Breast epithelium (tissue), 4 donors: ENCODE data around the gene OBSCN. TPM values are rescaled to one million over a fixed set of nuclear protein-coding genes. Genes with fewer than 3 reads are reported as not detected.

Source experiments
- DNase-seq, 2 donors: peaks; one replicate each; pipeline ENCODE4 v3.0.0-alpha.2; 2019; ENCODE audit warnings: low spot score in 2 of 2
- H3K27ac ChIP-seq, 2 donors: fragments of 200-600 bp; sonication (generic) in 1 of 2; one replicate each; pipeline ENCODE4 v1.5.1; 2016 to 2019; ENCODE audit warnings: mild to moderate bottlenecking in 1 of 2
- H3K27me3 ChIP-seq, 2 donors: fragments of 200-600 bp; sonication (generic) in 1 of 2; one replicate each; pipeline versions ENCODE4 v1.5.1 to v1.6.0; 2017 to 2019; ENCODE audit warnings: control low read depth in 1 of 2, mild to moderate bottlenecking in 1 of 2
- H3K36me3 ChIP-seq: fragments of 200-600 bp; one replicate; pipeline ENCODE4 v1.5.1; 2019
- H3K4me1 ChIP-seq, 2 donors: fragments of 200-600 bp; sonication (generic); one replicate each; pipeline ENCODE4 v1.5.1; 2016 to 2019; ENCODE audit warnings: control low read depth in 1 of 2
- H3K4me3 ChIP-seq, 3 donors: fragments of 200-600 bp; sonication (generic); 1 replicate in 2 of 3; 2 replicates in 1 of 3; pipeline ENCODE4 v1.5.1; 2016 to 2019; ENCODE audit warnings: mild to moderate bottlenecking in 3 of 3, moderate library complexity in 2 of 3
- H3K9me3 ChIP-seq, 2 donors: fragments of 200-600 bp; sonication (generic) in 1 of 2; one replicate each; pipeline ENCODE4 v1.5.1; 2016 to 2019; ENCODE audit warnings: control low read depth in 1 of 2
- CTCF ChIP-seq, 3 donors: fragments of 450-650 bp; IDR thresholded peaks; one replicate each; pipeline ENCODE4 v1.5.1; 2016 to 2017; ENCODE audit warnings: antibody characterized with exemption in 3 of 3, mild to moderate bottlenecking in 3 of 3, moderate library complexity in 3 of 3
- POLR2A ChIP-seq: fragments of 450-650 bp; IDR thresholded peaks from one replicate; pipeline ENCODE4 v1.6.1; 2016; ENCODE audit warnings: antibody characterized with exemption, mild to moderate bottlenecking, moderate library complexity
- POLR2AphosphoS5 ChIP-seq, 3 donors: sonication (generic); formaldehyde crosslinking; IDR thresholded peaks; one replicate each; pipeline ENCODE4 v1.6.1; 2017; ENCODE audit warnings: antibody characterized with exemption in 3 of 3
- intact Hi-C: fragments of 100-400 bp; cut with DNase I; formaldehyde crosslinking; loops from one replicate; pipeline ENCODE4 v1.15.1; 2023; ENCODE audit warnings: low total_unique reads
- total RNA-seq, 3 donors: library from RNA; depleted of rRNA; stranded (reverse); fragments of >200 nt; gene quantifications; one replicate each; pipeline ENCODE4 v1.1.0, GENCODE V29; 2016

Gene OBSCN
- total RNA-seq, 3 donors from 2014 or later, result 3.0 to 40.0 (median 27.9) TPM

GRCh38 chr1:228414511-228415211, 206.8 kb downstream of the OBSCN start:
- Histone ChIP-seq H3K4me1 (no peaks in the 10 kb centered on the region), H3K4me3 (no peak overlapping the region), H3K27me3 (no peaks in the 10 kb centered on the region), H3K9me3 (no peaks in the 10 kb centered on the region), H3K36me3 (no peaks in the 10 kb centered on the region), H3K27ac (peak overlapping the region in 1 of 2 donors; percentile 14)
- TF ChIP-seq POLR2AphosphoS5 (IDR thresholded peaks at IDR 0.05) (no peak), CTCF (IDR thresholded peaks at IDR 0.05) (no peak), POLR2A (no peak)
- intact Hi-C loops, result no loop called here
- no peak for DNase-seq

GRCh38 chr1:228415221-228415620, 207.4 kb downstream of the OBSCN start:
- H3K36me3 ChIP-seq, result no peaks in the 10 kb centered on the region
- H3K4me3 ChIP-seq, result peak overlapping the region in 1 of 3 donors; percentile 91
- no peaks in the 10 kb centered on the region for H3K9me3 ChIP-seq
- TF ChIP-seq POLR2A, result no peak
- TF ChIP-seq POLR2AphosphoS5 (IDR thresholded peaks at IDR 0.05), result no peak
- no peak for TF ChIP-seq CTCF (IDR thresholded peaks at IDR 0.05)
- H3K4me1 ChIP-seq, result no peaks in the 10 kb centered on the region
- H3K27me3 ChIP-seq, result no peaks in the 10 kb centered on the region
- DNase-seq, result no peak
- intact Hi-C loops, result no loop called here
- H3K27ac ChIP-seq, result peak overlapping the region in 1 of 2 donors; percentile 14

GRCh38 chr1:228415853-228416216, 208.0 kb downstream of the OBSCN start:
- no peak for DNase-seq
- Histone ChIP-seq H3K27me3 (no peaks in the 10 kb centered on the region), H3K36me3 (no peaks in the 10 kb centered on the region), H3K4me3 (peak overlapping the region; percentile 39 to 91 (median 69)), H3K4me1 (no peaks in the 10 kb centered on the region), H3K9me3 (no peaks in the 10 kb centered on the region), H3K27ac (peak overlapping the region; percentile 49 to 80)
- no peak for TF ChIP-seq CTCF (IDR thresholded peaks at IDR 0.05)
- TF ChIP-seq POLR2AphosphoS5 (IDR thresholded peaks at IDR 0.05), result no peak
- no peak for TF ChIP-seq POLR2A
- intact Hi-C loops, result no loop called here

- H3K9me3 ChIP-seq, result no peaks in the 10 kb centered on the region
- DNase-seq, result peak in 1 of 2 donors; percentile 41
- peak within 1 kb of the TSS; percentile 39 to 91 (median 69) for H3K4me3 ChIP-seq
- H3K36me3 ChIP-seq, result no peaks in the 10 kb centered on the region
- H3K27ac ChIP-seq, result peak within 1 kb of the TSS; percentile 49 to 80
- TF ChIP-seq POLR2AphosphoS5 (IDR thresholded peaks at IDR 0.05) (peak in 1 of 3 donors; percentile 20), CTCF (IDR thresholded peaks at IDR 0.05) (peak; percentile 11 to 60 (median 54)), POLR2A (no peak)
- H3K27me3 ChIP-seq, result no peaks in the 10 kb centered on the region
- no peaks in the 10 kb centered on the region for H3K4me1 ChIP-seq
- intact Hi-C loops, result no loop called here
Observed at GRCh38 chr1:228416217-228416933, 208.5 kb downstream of the OBSCN start, which contains the start of gene TRIM17. TRIM17 (minus strand) TSS chr1:228416861; CDS start chr1:228415072, 1,789 bp downstream.

- TF ChIP-seq POLR2A (no peak), CTCF (IDR thresholded peaks at IDR 0.05) (no peak), POLR2AphosphoS5 (IDR thresholded peaks at IDR 0.05) (no peak)
- no peaks in the 10 kb centered on the region for H3K27me3 ChIP-seq
- H3K36me3 ChIP-seq, result no peaks in the 10 kb centered on the region
- H3K4me3 ChIP-seq, result peak overlapping the region in 2 of 3 donors; percentile 69 to 91
- H3K4me1 ChIP-seq, result no peaks in the 10 kb centered on the region
- H3K27ac ChIP-seq, result peak overlapping the region; percentile 49 to 80
- H3K9me3 ChIP-seq, result no peaks in the 10 kb centered on the region
- intact Hi-C loops, result no loop called here
- DNase-seq, result no peak
Observed at GRCh38 chr1:228417061-228417460, 209.2 kb downstream of the OBSCN start.
